ENCODE data around the gene USP22.

USP22 gene

DNA sequence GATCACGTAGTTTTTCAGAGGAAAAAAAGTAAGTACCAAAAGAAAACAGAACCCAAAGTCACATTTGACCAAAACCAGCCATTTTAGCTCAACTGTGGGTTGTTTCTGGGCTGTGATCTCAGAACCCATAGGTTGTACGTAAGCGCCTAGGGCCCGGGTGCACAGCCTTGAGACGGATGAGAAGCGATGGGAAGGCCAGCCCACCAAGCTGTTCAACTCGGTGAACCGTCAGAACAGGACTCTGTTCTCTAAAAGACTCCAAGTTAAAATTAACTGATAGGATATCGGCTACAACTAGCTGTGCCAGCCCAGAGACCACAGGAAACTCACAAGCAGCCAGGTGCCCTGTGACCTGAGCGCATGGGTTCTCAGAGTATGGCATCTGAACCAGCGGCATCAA lies 28.3 kb downstream of the USP22 start:
- H3K4me3 ChIP-seq (replicated peaks; ENCODE audit: low read depth, low read length) = no peak overlapping the region
- TF ChIP-seq, protein P1, sequence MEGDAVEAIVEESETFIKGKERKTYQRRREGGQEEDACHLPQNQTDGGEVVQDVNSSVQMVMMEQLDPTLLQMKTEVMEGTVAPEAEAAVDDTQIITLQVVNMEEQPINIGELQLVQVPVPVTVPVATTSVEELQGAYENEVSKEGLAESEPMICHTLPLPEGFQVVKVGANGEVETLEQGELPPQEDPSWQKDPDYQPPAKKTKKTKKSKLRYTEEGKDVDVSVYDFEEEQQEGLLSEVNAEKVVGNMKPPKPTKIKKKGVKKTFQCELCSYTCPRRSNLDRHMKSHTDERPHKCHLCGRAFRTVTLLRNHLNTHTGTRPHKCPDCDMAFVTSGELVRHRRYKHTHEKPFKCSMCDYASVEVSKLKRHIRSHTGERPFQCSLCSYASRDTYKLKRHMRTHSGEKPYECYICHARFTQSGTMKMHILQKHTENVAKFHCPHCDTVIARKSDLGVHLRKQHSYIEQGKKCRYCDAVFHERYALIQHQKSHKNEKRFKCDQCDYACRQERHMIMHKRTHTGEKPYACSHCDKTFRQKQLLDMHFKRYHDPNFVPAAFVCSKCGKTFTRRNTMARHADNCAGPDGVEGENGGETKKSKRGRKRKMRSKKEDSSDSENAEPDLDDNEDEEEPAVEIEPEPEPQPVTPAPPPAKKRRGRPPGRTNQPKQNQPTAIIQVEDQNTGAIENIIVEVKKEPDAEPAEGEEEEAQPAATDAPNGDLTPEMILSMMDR (IDR thresholded peaks at IDR 0.05; ENCODE audit: low read length, missing control alignments) = no peak
- no peak for DNase-seq (ENCODE audit: low read depth)

GRCh38 chr17:21013983-21014382 lies 28.8 kb downstream of the USP22 start:
- TF ChIP-seq, protein P1 (IDR thresholded peaks at IDR 0.05; ENCODE audit: low read length, missing control alignments) = no peak
- no peak overlapping the region for H3K4me3 ChIP-seq (replicated peaks; ENCODE audit: low read depth, low read length)
- DNase-seq (ENCODE audit: low read depth) = no peak

DNA sequence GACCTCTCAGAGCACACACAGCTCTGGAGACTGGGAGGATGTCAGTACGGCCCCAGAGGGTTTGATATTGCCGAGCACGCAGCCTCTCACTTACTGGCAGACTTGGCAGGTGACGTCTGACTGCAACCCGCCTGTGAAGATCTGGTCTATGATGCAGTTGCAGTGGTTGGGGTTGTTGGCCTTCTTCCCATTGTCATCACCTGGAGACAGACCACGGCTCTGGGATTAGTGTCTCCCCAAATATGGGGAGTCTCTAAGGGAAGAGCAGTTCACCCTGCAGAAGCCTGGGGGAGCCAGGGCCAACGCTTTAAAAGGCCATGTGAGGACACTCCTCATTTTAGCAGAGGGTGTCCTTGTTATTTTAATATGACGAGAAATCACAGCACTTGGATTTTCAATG lies 30.1 kb downstream of the USP22 start:
- DNase-seq (ENCODE audit: low read depth) = no peak
- H3K4me3 ChIP-seq (replicated peaks; ENCODE audit: low read depth, low read length) = no peak overlapping the region
- TF ChIP-seq, protein P1 (IDR thresholded peaks at IDR 0.05; ENCODE audit: low read length, missing control alignments) = no peak

DNA sequence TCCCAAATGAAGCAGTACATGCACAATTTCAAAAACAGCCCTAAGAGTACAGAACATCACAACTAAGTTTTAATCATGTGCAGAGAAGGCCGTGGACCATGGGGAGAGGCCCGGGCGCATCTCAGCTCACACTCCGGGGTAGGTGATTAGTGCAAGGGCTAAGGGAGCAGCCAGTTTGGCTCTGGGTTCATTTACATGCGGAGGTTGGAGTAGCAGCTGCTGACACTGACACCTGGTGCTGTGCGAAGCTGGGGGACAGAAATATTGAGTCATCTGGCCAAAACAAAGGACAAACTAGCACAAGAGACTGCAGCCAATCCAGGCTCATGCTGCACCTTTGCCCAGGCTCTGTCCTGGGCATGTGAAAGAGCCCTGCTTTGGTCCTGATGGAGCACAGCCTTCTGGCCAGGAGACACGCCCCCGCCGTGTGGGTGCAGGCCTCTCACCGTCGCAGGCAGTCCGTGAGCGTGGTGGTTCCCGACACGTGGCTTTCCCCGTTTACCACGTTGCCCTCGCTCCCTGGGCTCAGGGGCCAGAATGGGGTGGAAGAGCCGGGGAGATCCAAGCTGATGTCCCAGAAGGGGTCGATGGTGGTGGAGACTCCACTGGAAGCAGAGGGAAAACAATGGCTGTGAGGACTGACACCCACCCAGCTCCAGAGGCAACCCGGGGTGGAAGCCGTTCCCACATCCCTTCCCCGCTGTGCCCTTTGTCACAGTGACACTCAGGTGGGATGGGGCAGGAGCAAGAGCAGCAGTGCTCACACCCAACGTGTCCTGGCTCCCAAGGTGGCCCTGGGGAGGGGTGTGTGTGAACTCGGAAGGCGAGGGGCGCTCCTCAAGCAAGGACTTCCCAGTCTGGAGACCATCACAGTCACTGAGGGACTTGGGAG lies 31.9 kb downstream of the USP22 start:
- no peak for DNase-seq (ENCODE audit: low read depth)
- TF ChIP-seq, protein P1 (IDR thresholded peaks at IDR 0.05; ENCODE audit: low read length, missing control alignments) = no peak
- no peak overlapping the region for H3K4me3 ChIP-seq (replicated peaks; ENCODE audit: low read depth, low read length)

GRCh38 chr17:21008992-21009671 lies 33.7 kb downstream of the USP22 start:
- H3K4me3 ChIP-seq (replicated peaks; ENCODE audit: low read depth, low read length) = no peak overlapping the region
- no peak for DNase-seq (ENCODE audit: low read depth)
- TF ChIP-seq, protein P1 (IDR thresholded peaks at IDR 0.05; ENCODE audit: low read length, missing control alignments) = no peak

DNA sequence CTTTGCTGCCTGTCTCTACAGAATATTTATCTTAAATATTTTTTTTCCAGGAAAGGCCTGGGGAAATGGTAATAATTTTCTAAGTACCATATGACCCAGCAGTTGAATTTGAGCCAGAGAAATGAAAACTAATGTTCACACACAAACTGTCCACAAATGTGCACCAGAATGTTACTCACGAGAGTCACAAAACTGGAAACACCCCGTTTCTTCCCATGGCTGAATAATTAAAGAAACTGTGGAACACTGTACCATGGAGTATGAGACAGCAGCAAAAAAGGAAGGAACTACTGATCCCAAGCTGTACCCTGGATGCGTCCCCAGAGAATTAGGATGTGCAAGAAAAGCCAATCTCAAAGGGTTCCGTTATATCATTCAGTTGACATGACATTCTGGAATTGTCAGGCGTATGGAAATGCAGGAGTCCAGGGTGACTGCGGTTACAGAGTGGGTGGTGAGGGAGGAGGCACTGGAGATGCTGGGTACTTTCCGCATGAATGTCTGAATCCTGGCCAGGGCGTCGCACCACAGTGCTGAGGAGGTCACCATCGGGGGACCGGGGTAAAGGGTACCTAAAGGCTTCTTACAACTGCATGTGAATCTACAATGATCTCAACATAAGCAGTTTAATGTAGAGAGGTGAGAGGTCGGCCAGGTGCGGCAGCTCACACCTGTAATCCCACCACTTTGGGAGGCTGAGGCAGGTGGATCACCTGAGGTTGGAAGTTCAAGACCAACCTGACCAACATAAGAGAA lies 34.5 kb downstream of the USP22 start:
- TF ChIP-seq, protein P1 (IDR thresholded peaks at IDR 0.05; ENCODE audit: low read length, missing control alignments) = no peak
- H3K4me3 ChIP-seq (replicated peaks; ENCODE audit: low read depth, low read length) = no peak overlapping the region
- DNase-seq (ENCODE audit: low read depth) = no peak

Measured in fibroblast of pulmonary artery (primary cell).